Stimulated activated CD8-positive, alpha-beta memory T cell treated with anti-CD3 and anti-CD28 coated beads, Interleukin-12 subunit alpha, Interleukin-12 subunit beta, amount 100 ng/mL, for 1 hour (primary cell): ENCODE measurements around the gene IGLL5.
"Not testable (repeated sequence)": the region's sequence is repeated elsewhere in the genome, so short reads cannot be mapped to it uniquely, and the experiment has no call there.

Experiments used
- DNase-seq: peaks from one replicate; pipeline ENCODE4 v3.0.0-alpha.2; 2020; ENCODE audit warnings: low read depth

Gene IGLL5

GRCh38 chr22:22900527-22901205 lies 13.1 kb downstream of the IGLL5 start:
- not testable (repeated sequence) for DNase-seq

DNA sequence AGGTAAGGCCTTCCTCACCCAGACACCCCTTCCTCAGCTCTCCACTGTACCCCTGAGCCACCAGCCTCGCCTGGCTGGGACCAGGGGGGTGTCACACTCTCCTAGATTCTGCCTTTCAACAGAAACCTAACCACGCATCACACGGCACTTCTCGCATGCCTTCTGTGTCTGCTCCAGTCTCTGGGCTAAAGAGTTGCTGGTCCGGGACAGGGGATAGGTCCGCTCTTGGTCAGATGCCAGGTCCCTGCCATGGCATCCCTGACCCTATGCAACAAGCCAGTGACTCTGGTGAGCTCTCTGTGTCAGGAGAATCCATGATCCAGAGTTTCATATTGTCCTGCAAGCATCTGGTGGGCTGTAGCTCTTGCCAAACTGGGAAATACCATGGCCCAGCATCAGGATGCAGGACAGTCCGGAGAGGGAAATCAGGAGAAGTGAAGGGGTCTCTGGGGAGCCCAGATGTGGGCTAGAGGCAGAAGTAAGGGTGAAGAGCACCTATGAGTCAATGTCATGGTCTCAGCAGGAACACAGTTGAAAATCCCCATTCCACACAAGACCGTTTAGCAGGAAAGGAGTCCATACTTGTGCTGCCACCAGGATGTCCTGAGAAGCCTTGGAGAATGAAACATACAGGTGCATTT lies 14.1 kb downstream of the IGLL5 start:
- DNase-seq = no peak

DNA sequence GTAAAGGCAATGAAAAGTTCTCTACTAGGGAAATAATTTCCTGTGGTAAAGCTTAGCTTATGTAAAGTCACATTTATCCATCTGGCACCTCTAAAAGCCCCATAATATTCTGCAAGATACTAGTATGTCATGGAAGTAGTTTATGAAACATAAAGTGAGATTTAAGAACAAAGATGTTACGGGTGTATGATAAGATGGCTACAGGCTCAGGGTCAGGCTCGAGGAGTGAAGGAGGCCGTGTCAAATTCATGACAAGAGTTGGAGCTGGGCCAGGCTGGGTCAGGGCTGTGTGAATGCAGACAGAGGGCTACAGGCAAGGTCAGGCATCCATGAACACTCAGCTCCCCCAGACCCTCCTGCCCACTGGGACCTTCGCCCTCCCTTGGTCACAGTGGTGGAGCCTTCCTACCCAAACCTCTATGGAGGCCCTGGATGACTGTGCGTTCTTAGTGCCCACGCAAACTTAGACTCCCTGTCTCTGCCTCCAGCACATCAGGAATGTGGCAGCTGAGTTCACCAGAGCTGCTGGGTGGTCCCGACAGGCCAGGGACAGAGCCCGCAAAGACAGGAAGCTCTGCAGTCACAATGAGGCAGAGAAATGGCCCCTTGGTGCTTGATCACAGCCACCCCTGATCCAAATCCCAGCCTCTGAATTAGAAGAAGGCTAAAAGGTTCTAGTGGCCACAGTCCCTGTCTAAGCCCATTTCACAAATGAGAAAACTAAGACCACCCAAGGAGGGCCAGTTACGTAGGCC lies 14.8 kb downstream of the IGLL5 start:
- DNase-seq = no peak

GRCh38 chr22:22903355-22903777 lies 15.8 kb downstream of the IGLL5 start:
- DNase-seq = no peak

GRCh38 chr22:22903781-22904192 lies 16.2 kb downstream of the IGLL5 start:
- not testable (repeated sequence) for DNase-seq

GRCh38 chr22:22904736-22905135 lies 17.1 kb downstream of the IGLL5 start:
- not testable (repeated sequence) for DNase-seq

DNA sequence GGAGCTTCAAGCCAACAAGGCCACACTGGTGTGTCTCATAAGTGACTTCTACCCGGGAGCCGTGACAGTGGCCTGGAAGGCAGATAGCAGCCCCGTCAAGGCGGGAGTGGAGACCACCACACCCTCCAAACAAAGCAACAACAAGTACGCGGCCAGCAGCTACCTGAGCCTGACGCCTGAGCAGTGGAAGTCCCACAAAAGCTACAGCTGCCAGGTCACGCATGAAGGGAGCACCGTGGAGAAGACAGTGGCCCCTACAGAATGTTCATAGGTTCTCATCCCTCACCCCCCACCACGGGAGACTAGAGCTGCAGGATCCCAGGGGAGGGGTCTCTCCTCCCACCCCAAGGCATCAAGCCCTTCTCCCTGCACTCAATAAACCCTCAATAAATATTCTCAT lies 18.8 kb downstream of the IGLL5 start:
- DNase-seq = not testable (repeated sequence)

DNA sequence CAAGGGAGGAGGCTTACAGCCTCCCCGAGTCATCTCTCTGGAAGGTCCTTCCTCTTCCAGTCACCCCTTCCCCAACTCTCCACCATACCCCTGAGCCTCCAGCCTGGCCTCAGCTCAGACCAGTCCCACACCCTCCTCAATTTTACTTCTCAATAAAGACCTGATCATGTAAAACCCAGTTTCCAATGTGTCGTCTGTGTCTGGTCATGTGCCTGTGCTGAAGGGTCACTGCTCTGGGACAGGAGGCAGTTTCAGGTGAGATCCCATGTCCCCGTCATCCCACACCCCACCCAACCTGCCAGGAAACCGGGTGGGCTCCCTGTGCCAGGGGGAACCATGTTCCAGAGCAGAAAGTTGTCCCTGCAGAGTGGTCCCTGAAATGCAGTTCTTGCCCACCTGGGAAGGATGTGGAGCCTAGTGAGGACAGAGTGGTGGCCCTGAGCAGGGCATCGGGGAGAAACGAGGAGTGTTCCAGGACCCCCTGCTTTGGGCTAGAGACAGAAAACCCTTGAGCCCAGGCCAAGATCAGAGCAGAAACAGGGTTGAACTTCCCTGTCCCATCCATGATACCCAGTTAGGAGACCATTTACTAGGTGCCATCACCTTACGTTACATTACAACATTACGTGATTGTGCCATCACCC lies 19.4 kb downstream of the IGLL5 start:
- no peak for DNase-seq

GRCh38 chr22:22907551-22908494 lies 20.2 kb downstream of the IGLL5 start:
- no peak for DNase-seq

GRCh38 chr22:22908495-22908861 lies 20.9 kb downstream of the IGLL5 start:
- no peak for DNase-seq

GRCh38 chr22:22908941-22909604 lies 21.5 kb downstream of the IGLL5 start:
- no peak for DNase-seq

DNA sequence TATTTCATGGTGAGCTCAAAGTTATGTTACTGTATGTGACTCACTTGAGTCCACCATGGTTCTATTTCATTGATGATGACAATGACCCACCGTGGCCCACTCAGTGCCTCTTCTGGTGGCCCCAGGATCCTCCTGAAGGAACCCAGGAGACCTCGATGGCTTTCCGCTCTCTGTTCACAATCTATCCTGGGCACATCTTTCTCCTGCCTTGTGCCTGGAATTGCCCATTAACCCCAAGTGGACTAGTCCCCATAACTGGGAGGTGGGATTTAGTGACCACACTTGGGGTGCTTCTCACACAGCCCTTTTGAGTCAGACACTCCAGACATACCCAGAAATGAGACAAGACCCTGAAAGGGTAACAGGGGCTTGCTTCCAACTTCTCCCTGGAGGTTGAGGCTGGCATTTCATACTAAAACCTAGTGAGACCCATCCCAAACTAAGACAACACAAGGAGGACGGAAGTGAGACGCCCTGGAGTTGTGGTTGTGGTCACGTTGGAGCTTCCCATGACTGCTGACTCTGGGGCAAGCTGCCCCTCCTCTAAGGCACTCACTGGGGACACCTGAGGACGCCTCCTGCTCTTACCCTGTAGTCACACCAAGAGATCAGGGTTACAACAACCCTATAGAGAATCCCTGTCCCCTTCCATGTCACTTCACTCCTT lies 22.1 kb downstream of the IGLL5 start:
- DNase-seq = no peak

DNA sequence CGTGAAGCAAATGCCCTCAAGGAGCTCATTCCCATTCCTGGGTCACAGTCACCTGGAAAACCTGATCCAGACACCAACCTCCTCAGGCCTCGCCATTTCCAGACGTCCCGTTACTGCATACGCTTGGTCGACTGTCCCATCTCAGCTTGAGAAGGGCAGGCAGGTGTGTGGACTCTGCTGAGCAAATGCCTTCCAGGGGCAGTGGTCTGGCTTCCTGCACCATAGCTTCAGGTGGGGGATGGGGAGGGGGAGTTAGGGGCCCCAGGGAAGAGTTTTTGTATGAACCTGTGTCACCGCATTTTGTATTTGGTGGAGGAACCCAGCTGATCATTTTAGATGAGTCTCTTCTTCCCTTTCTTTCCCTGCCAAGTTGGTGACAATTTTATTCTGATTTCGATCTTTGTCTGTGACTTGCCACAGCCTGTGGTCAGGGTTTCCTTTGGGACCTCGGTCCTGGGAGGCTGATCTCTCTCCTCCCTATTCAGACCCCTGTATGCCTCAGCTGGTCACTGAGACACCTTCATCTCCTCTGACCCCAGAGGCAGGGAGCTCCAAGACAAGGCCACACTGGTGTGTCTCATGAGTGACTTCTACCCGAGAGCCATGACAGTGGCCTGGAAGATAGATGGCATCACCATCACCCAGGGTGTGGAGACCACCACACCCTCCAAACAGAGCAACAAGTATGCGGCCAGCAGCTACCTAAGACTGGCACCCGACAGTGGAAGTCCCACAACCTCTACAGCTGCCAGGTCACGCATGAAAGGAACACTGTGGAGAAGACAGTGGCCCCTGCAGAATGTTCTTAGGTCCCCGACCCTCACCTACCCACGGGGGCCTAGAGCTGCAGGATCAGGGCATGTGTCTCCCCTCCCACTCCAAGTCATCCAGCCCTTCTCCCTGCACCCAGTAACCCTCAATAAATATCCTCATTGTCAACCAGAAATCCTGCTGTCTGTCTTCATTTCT lies 22.9 kb downstream of the IGLL5 start:
- no peak for DNase-seq

- no peak for DNase-seq
Measured at GRCh38 chr22:22911327-22912134, 23.9 kb downstream of the IGLL5 start.

DNA sequence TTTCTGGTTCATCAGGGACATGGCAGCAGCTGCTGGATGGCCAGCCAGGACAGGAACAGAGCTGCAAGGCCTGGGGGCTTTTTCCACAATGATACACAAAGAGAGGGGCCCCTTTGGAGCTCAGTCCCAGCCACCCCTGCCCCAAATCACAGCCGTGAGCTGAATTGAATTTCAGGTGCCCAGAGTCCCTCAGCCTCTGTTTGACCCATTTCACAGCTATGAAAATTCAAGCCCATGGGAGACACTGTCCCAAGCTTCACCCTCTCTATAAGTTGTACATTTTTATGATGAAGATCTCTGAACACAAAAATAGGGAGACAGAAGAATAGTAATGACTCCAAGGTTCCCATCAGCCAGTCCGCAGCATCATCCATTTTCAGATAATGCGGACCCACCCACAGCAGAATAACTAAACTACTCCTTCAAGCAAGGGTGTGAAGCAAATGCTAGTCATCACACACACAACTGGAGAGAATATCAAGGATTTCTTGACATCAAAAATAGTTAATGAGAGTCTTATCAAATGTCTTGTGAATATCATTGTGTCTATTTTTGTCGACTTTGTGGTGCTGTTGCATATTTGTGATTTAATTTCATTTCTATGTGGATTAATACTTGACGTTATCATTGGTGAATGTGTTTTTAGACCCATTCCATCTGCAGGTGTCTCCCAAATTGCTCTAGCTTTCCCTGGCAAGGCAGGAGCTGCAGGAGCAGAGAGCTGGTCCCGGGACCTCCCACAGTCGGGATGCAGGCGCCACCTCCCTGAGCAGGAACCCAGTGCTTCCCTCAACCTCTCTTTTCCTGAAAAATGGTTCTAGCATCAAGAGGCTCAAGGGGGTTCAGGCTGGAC lies 24.7 kb downstream of the IGLL5 start:
- DNase-seq = no peak

GRCh38 chr22:22912988-22913253 lies 25.3 kb downstream of the IGLL5 start:
- no peak for DNase-seq

GRCh38 chr22:22913989-22914388 lies 26.4 kb downstream of the IGLL5 start:
- DNase-seq = no peak
